Thyroid gland (tissue), 4 donors: Measurements from ENCODE around the gene TWSG1. TPM values are rescaled to one million over a fixed set of nuclear protein-coding genes. Genes with fewer than 3 reads are reported as not detected.

ENCODE experiments used
- DNase-seq, 2 donors: peaks; one replicate each; pipeline ENCODE4 v3.0.0-alpha.2; 2019
- H3K27ac ChIP-seq, 3 donors: fragments of 200-600 bp; sonication (generic); 1 replicate in 2 of 3; 2 replicates in 1 of 3; pipeline ENCODE4 v1.5.1; 2016 to 2019; ENCODE audit warnings: mild to moderate bottlenecking in 1 of 3, moderate library complexity in 1 of 3
- H3K27me3 ChIP-seq: fragments of 200-600 bp; sonication (generic); one replicate; pipeline ENCODE4 v1.5.1; 2019
- H3K36me3 ChIP-seq, 2 donors: fragments of 200-600 bp; sonication (generic); one replicate each; pipeline ENCODE4 v1.5.1; 2016 to 2019
- H3K4me1 ChIP-seq, 2 donors: fragments of 200-600 bp; sonication (generic); one replicate each; pipeline ENCODE4 v1.5.1; 2017 to 2019
- H3K4me3 ChIP-seq, 3 donors: fragments of 200-600 bp; sonication (generic); replicated peaks in 1 of 3; 1 replicate in 2 of 3; 2 replicates in 1 of 3; pipeline ENCODE4 v1.5.1; 2016; ENCODE audit warnings: mild to moderate bottlenecking in 1 of 3
- H3K9me3 ChIP-seq: fragments of 200-600 bp; sonication (generic); one replicate; pipeline ENCODE4 v1.5.1; 2017
- POLR2A ChIP-seq, 2 donors: fragments of 450-650 bp; IDR thresholded peaks; one replicate each; pipeline ENCODE4 v1.6.1; 2017; ENCODE audit warnings: antibody characterized with exemption in 2 of 2, mild to moderate bottlenecking in 2 of 2, moderate library complexity in 1 of 2
- WGBS, 2 donors: methylation state at CpG; one replicate each; pipeline ENCODE4 v1.1.5; 2017; 5-methylcytosine and 5-hydroxymethylcytosine counted together
- intact Hi-C: fragments of 100-400 bp; cut with DNase I; formaldehyde crosslinking; loops from one replicate; pipeline ENCODE4 v1.15.1; 2023
- total RNA-seq, 4 donors: library from RNA; depleted of rRNA; stranded (reverse); fragments of >200 nt; gene quantifications; one replicate each; pipeline ENCODE4 v1.2.3, GENCODE V29; 2016
- TF ChIP-seq, protein P1 (sequence below), 6 experiments: fragments of 200-600 bp in 3 of 6; fragments of 450-650 bp in 3 of 6; sonication (generic) in 3 of 6; IDR thresholded peaks; one replicate each; pipeline ENCODE4 v1.5.1; 2016 to 2019; ENCODE audit warnings: antibody characterized with exemption in 6 of 6, mild to moderate bottlenecking in 2 of 6, inconsistent platforms in 1 of 6, moderate library complexity in 1 of 6

TWSG1 gene
- total RNA-seq, 4 donors from 2014 or later = 53.0 to 62.9 (median 59.7) TPM

DNA sequence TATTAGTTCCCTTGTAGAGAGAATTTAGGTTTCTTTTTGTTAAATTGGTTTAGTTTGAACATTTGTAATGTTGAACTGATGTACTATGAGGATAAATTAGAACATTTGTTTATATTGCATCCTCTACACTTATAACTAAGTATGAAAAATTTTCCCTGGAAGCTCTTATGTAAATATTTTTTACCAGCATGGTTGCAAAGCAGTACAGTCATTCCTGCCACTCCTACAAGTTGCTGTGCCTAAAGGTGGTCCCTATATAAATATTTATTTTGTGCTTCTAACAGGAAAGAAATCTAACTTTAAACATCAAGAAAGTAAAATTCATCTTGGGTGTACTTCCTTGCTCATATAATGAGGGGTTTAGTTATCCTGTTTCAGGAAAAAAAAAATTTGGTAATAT lies 14.2 kb downstream of the TWSG1 start:
- Histone ChIP-seq H3K9me3 (no peaks in the 10 kb centered on the region), H3K36me3 (no peaks in the 10 kb centered on the region), H3K4me3 (no peak overlapping the region), H3K27ac (no peak overlapping the region), H3K27me3 (no peaks in the 10 kb centered on the region), H3K4me1 (peaks cover 0 to 7% of the 10 kb centered on the region in 2 donors)
- TF ChIP-seq, protein P1, sequence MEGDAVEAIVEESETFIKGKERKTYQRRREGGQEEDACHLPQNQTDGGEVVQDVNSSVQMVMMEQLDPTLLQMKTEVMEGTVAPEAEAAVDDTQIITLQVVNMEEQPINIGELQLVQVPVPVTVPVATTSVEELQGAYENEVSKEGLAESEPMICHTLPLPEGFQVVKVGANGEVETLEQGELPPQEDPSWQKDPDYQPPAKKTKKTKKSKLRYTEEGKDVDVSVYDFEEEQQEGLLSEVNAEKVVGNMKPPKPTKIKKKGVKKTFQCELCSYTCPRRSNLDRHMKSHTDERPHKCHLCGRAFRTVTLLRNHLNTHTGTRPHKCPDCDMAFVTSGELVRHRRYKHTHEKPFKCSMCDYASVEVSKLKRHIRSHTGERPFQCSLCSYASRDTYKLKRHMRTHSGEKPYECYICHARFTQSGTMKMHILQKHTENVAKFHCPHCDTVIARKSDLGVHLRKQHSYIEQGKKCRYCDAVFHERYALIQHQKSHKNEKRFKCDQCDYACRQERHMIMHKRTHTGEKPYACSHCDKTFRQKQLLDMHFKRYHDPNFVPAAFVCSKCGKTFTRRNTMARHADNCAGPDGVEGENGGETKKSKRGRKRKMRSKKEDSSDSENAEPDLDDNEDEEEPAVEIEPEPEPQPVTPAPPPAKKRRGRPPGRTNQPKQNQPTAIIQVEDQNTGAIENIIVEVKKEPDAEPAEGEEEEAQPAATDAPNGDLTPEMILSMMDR (IDR thresholded peaks at IDR 0.05) = no peak
- no peak for TF ChIP-seq POLR2A (IDR thresholded peaks at IDR 0.05)
- intact Hi-C loops = no loop called here
- no peak for DNase-seq

DNA sequence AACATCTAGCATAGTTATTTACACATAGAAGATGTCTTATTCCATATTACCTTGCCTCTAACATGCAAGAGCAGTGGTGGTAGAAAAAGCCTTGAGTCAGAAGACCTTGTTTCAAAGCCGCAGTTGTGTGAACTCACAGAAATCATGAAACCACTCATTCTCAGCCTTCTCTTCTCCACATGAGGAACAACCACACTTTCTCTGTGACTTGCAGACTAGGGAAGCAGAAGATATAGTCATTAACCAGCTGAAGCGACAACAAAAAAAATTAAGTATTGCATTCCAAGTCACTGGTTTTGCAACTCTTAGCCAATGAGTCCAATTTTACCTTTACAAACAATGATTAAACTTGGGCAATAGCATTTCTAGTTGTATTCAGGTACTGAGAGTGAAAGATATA lies 19.0 kb downstream of the TWSG1 start:
- TF ChIP-seq, protein P1 (IDR thresholded peaks at IDR 0.05) = no peak
- TF ChIP-seq POLR2A (IDR thresholded peaks at IDR 0.05) = no peak
- DNase-seq = no peak
- Histone ChIP-seq H3K9me3 (no peaks in the 10 kb centered on the region), H3K27ac (no peak overlapping the region), H3K4me3 (no peak overlapping the region), H3K36me3 (no peaks in the 10 kb centered on the region), H3K27me3 (no peaks in the 10 kb centered on the region), H3K4me1 (peaks cover 0 to 4% of the 10 kb centered on the region in 2 donors)
- WGBS, 2 donors = 96% methylated on average over 2 of the region's 2 CpGs
- intact Hi-C loops = no loop called here

DNA sequence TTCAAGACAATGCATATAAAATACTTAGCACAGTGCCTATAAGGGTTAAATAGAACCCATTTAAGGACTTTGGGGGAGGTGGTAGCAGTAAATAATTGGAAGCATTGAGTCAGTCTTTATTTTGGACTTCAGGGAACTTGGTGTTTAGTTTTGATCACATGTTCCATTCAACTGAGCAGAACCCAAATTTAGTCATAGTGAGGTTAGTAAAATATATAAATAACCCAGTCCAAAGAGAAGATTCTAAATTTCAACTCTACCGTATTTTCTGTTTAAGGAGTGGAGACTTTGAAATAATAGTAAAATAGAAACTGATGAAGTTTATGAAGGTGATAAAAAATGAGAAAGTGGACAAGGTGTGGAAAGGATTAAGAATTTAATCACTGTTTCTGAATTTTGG lies 19.7 kb downstream of the TWSG1 start:
- intact Hi-C loops = no loop called here
- Histone ChIP-seq H3K4me3 (no peak overlapping the region), H3K9me3 (no peaks in the 10 kb centered on the region), H3K27me3 (no peaks in the 10 kb centered on the region), H3K27ac (no peak overlapping the region), H3K36me3 (no peaks in the 10 kb centered on the region), H3K4me1 (no peaks in the 10 kb centered on the region)
- DNase-seq = no peak
- TF ChIP-seq, protein P1 (IDR thresholded peaks at IDR 0.05) = no peak
- TF ChIP-seq POLR2A (IDR thresholded peaks at IDR 0.05) = no peak
- WGBS, 2 donors = 84 to 88% methylated on average over 1 of the region's 1 CpG

DNA sequence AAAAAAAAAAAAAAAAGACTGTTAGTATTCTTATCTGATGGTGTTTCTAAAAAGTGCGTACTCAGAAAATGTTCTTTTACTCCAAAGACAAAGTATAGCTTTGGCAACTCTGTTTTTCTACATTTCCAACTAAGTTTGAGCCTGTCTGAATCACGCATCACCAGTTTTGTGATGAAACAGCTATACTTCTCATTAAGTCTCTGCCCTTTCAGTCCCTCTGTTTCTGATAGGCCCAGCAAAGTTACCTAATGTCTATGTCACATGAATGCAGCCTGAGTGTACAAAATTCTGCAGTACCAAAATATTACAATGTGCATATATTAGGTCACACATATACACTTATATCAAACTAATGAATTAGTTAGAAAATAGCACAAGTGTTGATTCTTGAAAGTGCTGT lies 22.4 kb downstream of the TWSG1 start:
- Histone ChIP-seq H3K27ac (no peak overlapping the region), H3K36me3 (no peaks in the 10 kb centered on the region), H3K4me3 (no peak overlapping the region), H3K4me1 (no peaks in the 10 kb centered on the region), H3K27me3 (no peaks in the 10 kb centered on the region), H3K9me3 (no peaks in the 10 kb centered on the region)
- intact Hi-C loops = no loop called here
- no peak for DNase-seq
- TF ChIP-seq POLR2A (IDR thresholded peaks at IDR 0.05) = no peak
- TF ChIP-seq, protein P1 (IDR thresholded peaks at IDR 0.05) = no peak
- 95 to 98% methylated on average over 2 of the region's 2 CpGs for WGBS, 2 donors

DNA sequence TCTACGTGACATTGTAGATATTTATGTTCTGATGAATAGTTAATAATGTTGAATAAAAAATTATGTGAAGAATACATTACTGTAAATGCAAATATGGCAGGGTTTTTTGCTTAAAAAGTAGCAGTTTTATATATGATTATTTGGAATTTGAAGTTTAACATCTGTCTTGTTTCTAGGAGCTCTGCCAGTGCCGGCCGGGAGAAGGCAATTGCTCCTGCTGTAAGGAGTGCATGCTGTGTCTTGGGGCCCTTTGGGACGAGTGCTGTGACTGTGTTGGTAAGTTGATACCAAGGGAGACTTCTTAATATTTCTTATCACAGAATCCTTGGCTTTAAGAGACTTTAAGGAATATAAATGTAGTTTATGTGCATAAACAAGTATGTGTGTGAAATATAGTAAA lies 25.2 kb downstream of the TWSG1 start:
- Histone ChIP-seq H3K27ac (no peak overlapping the region), H3K36me3 (no peaks in the 10 kb centered on the region), H3K9me3 (no peaks in the 10 kb centered on the region), H3K27me3 (no peaks in the 10 kb centered on the region), H3K4me3 (no peak overlapping the region), H3K4me1 (peaks cover 0 to 3% of the 10 kb centered on the region in 2 donors)
- no peak for DNase-seq
- WGBS, 2 donors = 88 to 91% methylated on average over 4 of the region's 4 CpGs
- no peak for TF ChIP-seq POLR2A (IDR thresholded peaks at IDR 0.05)
- TF ChIP-seq, protein P1 (IDR thresholded peaks at IDR 0.05) = no peak
- intact Hi-C loops = no loop called here
